Osteoblast (primary cell): ENCODE data around the gene RNASEH2B. TPM values are rescaled to one million over a fixed set of nuclear protein-coding genes. Genes with fewer than 3 reads are reported as not detected.

ENCODE experiments used
- DNase-seq: peaks from one replicate; pipeline ENCODE4 v3.0.0; 2011; ENCODE audit warnings: low spot score, mixed read lengths; ENCODE audit not compliant: insufficient read length; ENCODE audit errors: missing footprints
- H2AFZ ChIP-seq: 2 replicates; pipeline ENCODE4 v1.6.0; 2011; ENCODE audit warnings: mild to moderate bottlenecking, low read length
- H3K27ac ChIP-seq: 2 replicates; pipeline ENCODE4 v1.5.1; 2011; ENCODE audit warnings: mild to moderate bottlenecking, low read depth, low read length, moderate library complexity
- H3K27me3 ChIP-seq: 2 replicates; pipeline ENCODE4 v1.6.0; 2012; ENCODE audit warnings: mild to moderate bottlenecking, control low read depth, inconsistent platforms, low read length, moderate library complexity; ENCODE audit not compliant: insufficient read depth
- H3K36me3 ChIP-seq: 2 replicates; pipeline ENCODE4 v1.5.1; 2011; ENCODE audit warnings: mild to moderate bottlenecking, low read length, control low read depth, moderate library complexity; ENCODE audit not compliant: insufficient read depth
- H3K4me1 ChIP-seq: 2 replicates; pipeline ENCODE4 v1.5.1; 2011; ENCODE audit warnings: mild to moderate bottlenecking, low read length, control low read depth, moderate library complexity; ENCODE audit not compliant: insufficient read depth
- H3K4me2 ChIP-seq: 2 replicates; pipeline ENCODE4 v1.6.0; 2011; ENCODE audit warnings: mild to moderate bottlenecking, low read length; ENCODE audit not compliant: insufficient read depth
- H3K4me3 ChIP-seq: fragments of 200-600 bp; sonication (generic); 3 replicates; pipeline ENCODE4 v1.5.1; 2012; ENCODE audit warnings: mild to moderate bottlenecking, low read length, inconsistent platforms; ENCODE audit not compliant: insufficient read depth
- H3K79me2 ChIP-seq: 2 replicates; pipeline ENCODE4 v1.6.0; 2012; ENCODE audit warnings: mild to moderate bottlenecking, low read length, control low read depth, inconsistent platforms; ENCODE audit not compliant: insufficient read depth
- H3K9me3 ChIP-seq: 2 replicates; pipeline ENCODE4 v1.5.1; 2011; ENCODE audit warnings: low read depth, low read length, control low read depth
- H4K20me1 ChIP-seq: 2 replicates; pipeline ENCODE4 v1.6.0; 2012; ENCODE audit warnings: mild to moderate bottlenecking, low read length, control low read depth; ENCODE audit not compliant: insufficient read depth
- CTCF ChIP-seq: IDR thresholded peaks from 2 replicates; pipeline ENCODE4 v1.5.1; 2011; ENCODE audit warnings: mild to moderate bottlenecking, low read depth, low read length, moderate library complexity; ENCODE audit errors: extremely low read depth
- total RNA-seq: library from RNA; depleted of rRNA; stranded (reverse); fragments of >200 nt; gene quantifications from 2 replicates; pipeline ENCODE4 v1.2.3, GENCODE V29; 2012

Gene RNASEH2B
- total RNA-seq, 1 donor: 47.4 TPM

GRCh38 chr13:50894012-50894411 is 15.6 kb upstream of the RNASEH2B start:
- Histone ChIP-seq H3K27ac (no peak overlapping the region), H3K4me1 (peaks cover 4% of the 10 kb centered on the region), H3K4me2 (peak overlapping the region; percentile 5), H4K20me1 (no peaks in the 10 kb centered on the region), H3K36me3 (no peaks in the 10 kb centered on the region), H3K27me3 (peaks cover 8% of the 10 kb centered on the region), H3K4me3 (no peak overlapping the region), H2AFZ (no peak overlapping the region), H3K79me2 (no peaks in the 10 kb centered on the region), H3K9me3 (no peaks in the 10 kb centered on the region)
- TF ChIP-seq CTCF: no peak
- no peak for DNase-seq

- Histone ChIP-seq H3K36me3 (no peaks in the 10 kb centered on the region), H3K79me2 (no peaks in the 10 kb centered on the region), H3K4me1 (peaks cover 4% of the 10 kb centered on the region), H3K9me3 (no peaks in the 10 kb centered on the region), H4K20me1 (no peaks in the 10 kb centered on the region), H2AFZ (no peak overlapping the region), H3K4me3 (no peak overlapping the region), H3K4me2 (no peak overlapping the region), H3K27ac (no peak overlapping the region), H3K27me3 (peaks cover 8% of the 10 kb centered on the region)
- TF ChIP-seq CTCF: no peak
- no peak for DNase-seq
Observed at GRCh38 chr13:50894504-50894903, 15.1 kb upstream of the RNASEH2B start.

GRCh38 chr13:50898338-50898737 is 11.3 kb upstream of the RNASEH2B start:
- peaks cover 3% of the 10 kb centered on the region for H3K4me1 ChIP-seq
- no peak overlapping the region for H3K4me2 ChIP-seq
- no peak for TF ChIP-seq CTCF
- H3K79me2 ChIP-seq: no peaks in the 10 kb centered on the region
- DNase-seq: no peak
- H3K9me3 ChIP-seq: no peaks in the 10 kb centered on the region
- no peaks in the 10 kb centered on the region for H4K20me1 ChIP-seq
- no peaks in the 10 kb centered on the region for H3K36me3 ChIP-seq
- no peak overlapping the region for H3K27ac ChIP-seq
- no peaks in the 10 kb centered on the region for H3K27me3 ChIP-seq
- H2AFZ ChIP-seq: no peak overlapping the region
- H3K4me3 ChIP-seq: no peak overlapping the region

GRCh38 chr13:50901701-50902100 is 7.9 kb upstream of the RNASEH2B start:
- H3K4me2 ChIP-seq: no peak overlapping the region
- H3K4me1 ChIP-seq: no peaks in the 10 kb centered on the region
- H3K79me2 ChIP-seq: no peaks in the 10 kb centered on the region
- H3K27ac ChIP-seq: no peak overlapping the region
- no peak for DNase-seq
- no peaks in the 10 kb centered on the region for H3K36me3 ChIP-seq
- no peak overlapping the region for H2AFZ ChIP-seq
- no peak for TF ChIP-seq CTCF
- H4K20me1 ChIP-seq: no peaks in the 10 kb centered on the region
- H3K9me3 ChIP-seq: no peaks in the 10 kb centered on the region
- no peak overlapping the region for H3K4me3 ChIP-seq
- H3K27me3 ChIP-seq: no peaks in the 10 kb centered on the region
